K562 (cell line): ENCODE measurements around the gene GFRA1. TPM values are rescaled to one million over a fixed set of nuclear protein-coding genes. Genes with fewer than 3 reads are reported as not detected.

Source experiments
- ATAC-seq: fragments of 200-7000 bp; cut with Tn5 transposase; 3 replicates; pipeline ENCODE4 v1.9.1; 2020; ENCODE audit warnings: moderate library complexity
- BruUV-seq: library from RNA; stranded (reverse); fragments of 400-500 nt; replicated peaks from 2 replicates; lab custom pipeline; 2021; lab: Mats Ljungman, UMichigan
- CTCF ChIA-PET: fragments of 300-600 bp; formaldehyde crosslinking; extraction: SDS; loops from one replicate; lab custom pipeline; 2021; ENCODE audit warnings: low intra/inter-chr PET ratio; lab: Yijun Ruan, JAX
- POLR2A ChIA-PET: fragments of 300-600, 350-650 bp; sonication (Branson Sonifier 250); formaldehyde crosslinking; extraction: SDS; loops from one replicate; lab custom pipeline; 2021; ENCODE audit warnings: antibody characterized with exemption, inconsistent platforms; lab: Yijun Ruan, JAX
- DNase-seq, 4 experiments: peaks; one replicate each; pipeline versions ENCODE4 v3.0.0 to v3.0.0-alpha.2; 2011 to 2018; ENCODE audit warnings: low spot score in 3 of 4, mixed read lengths in 3 of 4; ENCODE audit errors: extremely low read depth in 1 of 4
- FAIRE-seq: peaks from 2 replicates; lab custom pipeline; 2011; peaks lifted over from hg19 to GRCh38; lab: Jason Lieb, UNC
- H2AFZ ChIP-seq: 2 replicates; pipeline ENCODE4 v1.6.0; 2011; ENCODE audit warnings: low read depth, low read length, control low read depth, inconsistent platforms
- H3K27ac ChIP-seq: fragments of 200-600 bp; 3 replicates; pipeline ENCODE4 v1.8.0; 2011; ENCODE audit warnings: low read depth, mild to moderate bottlenecking, control low read depth, inconsistent platforms, low read length, moderate library complexity, mixed read lengths; ENCODE audit errors: extremely low read depth
- H3K27me3 ChIP-seq, 2 experiments: fragments of 300-600 bp in 1 of 2; 2 replicates in 1 of 2; 3 replicates in 1 of 2; pipeline versions ENCODE4 v1.6.0 to v1.8.0; 2011; ENCODE audit warnings: inconsistent platforms in 2 of 2, low read length in 2 of 2, mild to moderate bottlenecking in 1 of 2, mixed read lengths in 1 of 2, moderate library complexity in 1 of 2; ENCODE audit not compliant: control insufficient read depth in 2 of 2, insufficient read depth in 2 of 2
- H3K36me3 ChIP-seq: fragments of 300-600 bp; 3 replicates; pipeline ENCODE4 v1.8.0; 2011; ENCODE audit warnings: mild to moderate bottlenecking, low read length, inconsistent platforms; ENCODE audit not compliant: control insufficient read depth, insufficient read depth
- H3K4me1 ChIP-seq, 2 experiments: fragments of 200-600 bp in 1 of 2; replicated peaks in 1 of 2; 2 replicates in 1 of 2; 3 replicates in 1 of 2; pipeline versions ENCODE4 v1.5.1 to v1.8.0; 2011; ENCODE audit warnings: inconsistent platforms in 2 of 2, low read length in 2 of 2, mild to moderate bottlenecking in 1 of 2, mixed read lengths in 1 of 2, moderate library complexity in 1 of 2; ENCODE audit not compliant: control insufficient read depth in 2 of 2, insufficient read depth in 2 of 2
- H3K4me2 ChIP-seq: 2 replicates; pipeline ENCODE4 v1.6.1; 2011; ENCODE audit warnings: low read length, control low read depth, inconsistent platforms, mixed read lengths; ENCODE audit not compliant: insufficient read depth
- H3K4me3 ChIP-seq: fragments of 200-600 bp; sonication (generic), shearing (Covaris generic); 2 replicates; pipeline ENCODE4 v1.5.1; 2016; ENCODE audit warnings: control low read depth, inconsistent platforms
- H3K79me2 ChIP-seq: fragments of 200-600 bp; 3 replicates; pipeline ENCODE4 v1.8.0; 2011; ENCODE audit warnings: low read length, inconsistent platforms; ENCODE audit not compliant: control insufficient read depth, insufficient read depth
- H3K9ac ChIP-seq, 2 experiments: 2 replicates each; pipeline versions ENCODE4 v1.6.0 to v1.6.1; 2011; ENCODE audit warnings: low read depth in 2 of 2, low read length in 2 of 2, control low read depth in 1 of 2, inconsistent platforms in 1 of 2, mild to moderate bottlenecking in 1 of 2, mixed read lengths in 1 of 2; ENCODE audit not compliant: insufficient read depth in 1 of 2
- H3K9me1 ChIP-seq: one replicate; pipeline ENCODE4 v1.6.0; 2011; ENCODE audit warnings: inconsistent platforms, mild to moderate bottlenecking, low read length, moderate library complexity; ENCODE audit not compliant: control insufficient read depth, insufficient read depth
- H3K9me3 ChIP-seq: replicated peaks from 2 replicates; pipeline ENCODE4 v1.5.1; 2011; ENCODE audit warnings: low read depth, low read length, inconsistent platforms; ENCODE audit not compliant: control insufficient read depth, insufficient read depth
- H4K20me1 ChIP-seq: replicated peaks from 2 replicates; pipeline ENCODE4 v1.6.1; 2011; ENCODE audit warnings: low read length, inconsistent platforms, mixed read lengths; ENCODE audit not compliant: control insufficient read depth, insufficient read depth
- CEBPB ChIP-seq: fragments of 450-650 bp; IDR thresholded peaks from 2 replicates; pipeline ENCODE4 v1.6.1; 2016; ENCODE audit warnings: missing genetic modification characterization, missing compliant biosample characterization
- NELFE ChIP-seq: IDR thresholded peaks from 2 replicates; pipeline ENCODE4 v1.6.1; 2011; ENCODE audit warnings: mild to moderate bottlenecking; ENCODE audit not compliant: insufficient read depth, insufficient read length
- RFX7 ChIP-seq: fragments of 250-450 bp; sonication (Bioruptor Pico); IDR thresholded peaks from 2 replicates; pipeline ENCODE4 v1.5.1; 2021; ENCODE audit warnings: mild to moderate bottlenecking
- ZC3H4 ChIP-seq: sonication (generic); formaldehyde crosslinking; IDR thresholded peaks from 2 replicates; pipeline ENCODE4 v1.9.0; 2021; ENCODE audit warnings: missing genetic modification reagents, borderline replicate concordance
- ZNF589 ChIP-seq: fragments of 200-800 bp; sonication (Bioruptor generic); IDR thresholded peaks from 2 replicates; pipeline ENCODE4 v1.6.1; 2016; ENCODE audit warnings: low read depth, missing genetic modification characterization, missing compliant biosample characterization
- WGBS: fragments of 100-300 bp; shearing (Covaris generic); methylation state at CpG from one replicate; pipeline ENCODE4 v1.1.6; 2016; ENCODE audit warnings: low coverage, mixed read lengths; ENCODE audit not compliant: insufficient coverage; ENCODE audit errors: missing lambda C conversion rate; 5-methylcytosine and 5-hydroxymethylcytosine counted together
- in situ Hi-C: fragments of 300-500 bp; cut with MboI; formaldehyde crosslinking; loops from 4 replicates; pipeline ENCODE4 v1.15.0; 2018; ENCODE audit warnings: inconsistent platforms, mixed read lengths
- intact Hi-C: fragments of 100-400 bp; cut with micrococcal nuclease; formaldehyde crosslinking; loops from 2 replicates; pipeline ENCODE4 v1.14.2; 2022
- polyA plus RNA-seq, 8 experiments: library from polyadenylated mRNA; depleted of rRNA in 4 of 8; stranded (reverse) in 5 of 8; unstranded in 3 of 8; fragments of >200 nt; fragmentation: Nextera tagmentation in 2 of 8; fragmentation: Illumina TruSeq in 1 of 8; extraction: Ambion mirVana in 2 of 8; extraction: Trizol in 1 of 8; gene quantifications; 2 replicates each; pipeline versions ENCODE4 v1.2.1 to v1.2.3, GENCODE V29; 2011 to 2014; ENCODE audit warnings: inconsistent platforms in 1 of 8, missing spikeins in 1 of 8
- total RNA-seq, 7 experiments: library from RNA; depleted of rRNA in 6 of 7; stranded (reverse); fragments of >200 nt in 6 of 7; fragmentation: Illumina TruSeq in 2 of 7; extraction: Trizol in 2 of 7; gene quantifications; 2 replicates each; pipeline versions ENCODE4 v1.2.1 to v1.2.3, GENCODE V29; 2011 to 2021; ENCODE audit warnings: low replicate concordance in 1 of 7
- TF ChIP-seq, protein P1 (sequence below): sonication (generic); formaldehyde crosslinking; IDR thresholded peaks from 2 replicates; pipeline ENCODE4 v1.8.0; 2022; ENCODE audit warnings: missing genetic modification reagents, mild to moderate bottlenecking, moderate library complexity, borderline replicate concordance

Gene GFRA1
- total and polyA plus RNA-seq, 9 of the 15 experiments (the other 6 are each of a cell fraction or from before 2014, with no cell fraction given): 0.04 TPM; not detected in 8

DNA sequence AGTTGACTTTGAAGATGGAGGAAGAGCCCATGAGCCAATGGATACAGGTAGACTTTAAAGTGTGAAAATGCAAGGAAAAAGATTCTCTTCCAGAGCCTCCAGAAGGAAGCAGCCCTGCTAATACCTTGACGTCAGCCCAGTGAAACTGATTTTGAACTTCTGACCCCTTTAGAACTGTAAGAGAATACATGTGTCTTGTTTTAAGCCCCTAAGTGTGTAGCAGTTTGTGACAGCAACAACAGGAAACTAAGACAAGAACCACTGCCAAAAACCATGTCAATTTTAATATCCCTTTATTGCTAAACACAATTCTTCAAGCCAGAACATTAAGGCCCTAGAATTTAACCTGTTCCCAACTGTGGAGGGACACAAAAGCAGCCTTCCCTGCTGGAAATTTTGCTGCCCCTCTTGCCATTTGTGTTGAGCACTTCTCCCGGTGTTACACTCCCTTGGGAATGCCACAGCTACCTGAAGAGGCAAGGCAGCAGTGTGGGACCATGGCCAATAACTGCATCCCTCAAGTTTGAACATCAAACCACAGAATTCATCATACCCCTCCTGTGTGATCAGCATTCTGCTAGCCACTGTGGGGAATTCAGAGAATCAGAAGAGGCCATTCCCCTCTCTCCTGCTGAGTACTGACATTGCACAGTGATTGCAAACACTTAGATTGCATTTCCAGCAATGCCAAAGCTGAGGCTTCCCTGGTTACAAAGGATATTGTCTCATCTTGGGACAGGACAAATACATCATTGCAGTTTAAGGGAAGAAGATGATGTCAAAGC lies 38.9 kb upstream of the GFRA1 start:
- WGBS: 0% methylated on average over 2 of the region's 2 CpGs
- Histone ChIP-seq H3K27me3 (no peaks in the 10 kb centered on the region), H3K9me1 (no peaks in the 10 kb centered on the region), H3K4me2 (no peak overlapping the region), H4K20me1 (no peaks in the 10 kb centered on the region), H2AFZ (no peak overlapping the region), H3K79me2 (no peaks in the 10 kb centered on the region), H3K4me1 (no peaks in the 10 kb centered on the region), H3K27ac (no peak overlapping the region), H3K9ac (no peak overlapping the region), H3K4me3 (no peak overlapping the region), H3K9me3 (no peaks in the 10 kb centered on the region), H3K36me3 (no peaks in the 10 kb centered on the region)
- ChIA-PET POLR2A (no interaction called here), CTCF (no interaction called here)
- intact Hi-C loops: no loop called here
- TF ChIP-seq ZC3H4 (CRISPR knock-in tag): no peak
- no peak for TF ChIP-seq RFX7
- TF ChIP-seq NELFE: no peak
- TF ChIP-seq, protein P1, sequence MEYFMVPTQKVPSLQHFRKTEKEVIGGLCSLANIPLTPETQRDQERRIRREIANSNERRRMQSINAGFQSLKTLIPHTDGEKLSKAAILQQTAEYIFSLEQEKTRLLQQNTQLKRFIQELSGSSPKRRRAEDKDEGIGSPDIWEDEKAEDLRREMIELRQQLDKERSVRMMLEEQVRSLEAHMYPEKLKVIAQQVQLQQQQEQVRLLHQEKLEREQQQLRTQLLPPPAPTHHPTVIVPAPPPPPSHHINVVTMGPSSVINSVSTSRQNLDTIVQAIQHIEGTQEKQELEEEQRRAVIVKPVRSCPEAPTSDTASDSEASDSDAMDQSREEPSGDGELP (CRISPR knock-in tag): no peak
- TF ChIP-seq ZNF589 (CRISPR knock-in tag): no peak
- no peak for TF ChIP-seq CEBPB
- DNase-seq: no peak
- no peak for ATAC-seq
- in situ Hi-C loops: no loop called here
- FAIRE-seq: no peak
- no TSS peak for BruUV-seq
